ENCODE measurements around the gene ASCC3. TPM values are rescaled to one million over a fixed set of nuclear protein-coding genes. Genes with fewer than 3 reads are reported as not detected.

ASCC3 gene
- total and polyA plus RNA-seq, 2 donors (not counting 3 experiments of a cell fraction or from before 2014, with no cell fraction given) = 15.7 to 57.2 TPM

GRCh38 chr6:100886076-100886475, 4.9 kb upstream of the ASCC3 start:
- no peak overlapping the region for H3K4me2 ChIP-seq (ENCODE audit: insufficient read depth, low read length)
- no peak for FAIRE-seq
- no peaks in the 10 kb centered on the region for H4K20me1 ChIP-seq (replicated peaks; ENCODE audit: control insufficient read depth, extremely low read depth, insufficient read depth, low read length)
- dilution Hi-C loops (cut with MboI; ENCODE audit: extremely low pct_ligation_motif_present, low sequenced_read_pairs) = no loop called here
- BruUV-seq (replicated peaks) = no TSS peak
- H3K79me2 ChIP-seq (ENCODE audit: control insufficient read depth, insufficient read depth, low read length) = no peaks in the 10 kb centered on the region
- ChIA-PET POLR2A (no interaction called here), CTCF (no interaction called here)
- H3K27me3 ChIP-seq (ENCODE audit: control insufficient read depth in 2 of 2, insufficient read depth in 2 of 2, low read length in 2 of 2) = no peaks in the 10 kb centered on the region
- no peak overlapping the region for H3K27ac ChIP-seq (ENCODE audit: insufficient read depth, low read depth, low read length)
- no peaks in the 10 kb centered on the region for H3K9me1 ChIP-seq (replicated peaks; ENCODE audit: control insufficient read depth, extremely low read depth, insufficient read depth, low read length)
- H2AFZ ChIP-seq (ENCODE audit: low read depth, low read length) = no peak overlapping the region
- no peaks in the 10 kb centered on the region for H3K4me1 ChIP-seq (ENCODE audit: control insufficient read depth, extremely low read depth, insufficient read depth, low read length)
- TF ChIP-seq MYC (IDR thresholded peaks at IDR 0.05; ENCODE audit: low read depth, low read length) = no peak
- TF ChIP-seq GATA2 (IDR thresholded peaks at IDR 0.05; ENCODE audit: insufficient read depth, insufficient read length, low read depth, low read length) = no peak
- no peak for TF ChIP-seq FOS (IDR thresholded peaks at IDR 0.05; ENCODE audit: borderline replicate concordance, insufficient read depth, low read length)
- no peak for TF ChIP-seq POLR2AphosphoS5 (IDR thresholded peaks at IDR 0.05; ENCODE audit: insufficient read depth, low read depth, low read length)
- TF ChIP-seq EZH2 (IDR thresholded peaks at IDR 0.05; ENCODE audit: borderline replicate concordance, low read depth, low read length, severe bottlenecking) = no peak
- no peak for TF ChIP-seq POLR2A (IDR thresholded peaks at IDR 0.05; ENCODE audit: low read depth, low read length)
- TF ChIP-seq CTCF (IDR thresholded peaks at IDR 0.05; ENCODE audit: extremely low read depth in 1 of 2, insufficient read depth in 1 of 2, low read depth in 1 of 2, low read length in 2 of 2) = no peak
- TF ChIP-seq JUN (IDR thresholded peaks at IDR 0.05; ENCODE audit: borderline replicate concordance, insufficient read depth, insufficient read length, low read depth) = no peak
- no peak for TF ChIP-seq MAX (IDR thresholded peaks at IDR 0.05; ENCODE audit: insufficient read depth, insufficient read length)
- intact Hi-C loops (cut with micrococcal nuclease) = no loop called here
- H3K4me3 ChIP-seq (replicated peaks in 1 of 3; ENCODE audit: insufficient read depth in 1 of 3, low read depth in 1 of 3, low read length in 3 of 3) = no peak overlapping the region
- H3K36me3 ChIP-seq (ENCODE audit: control insufficient read depth in 2 of 2, extremely low read depth in 1 of 2, insufficient read depth in 2 of 2, low read length in 2 of 2) = no peaks in the 10 kb centered on the region
- no peak overlapping the region for H3K9ac ChIP-seq (replicated peaks; ENCODE audit: extremely low read depth, insufficient read depth, low read length)
- H3K9me3 ChIP-seq (replicated peaks; ENCODE audit: control insufficient read depth, insufficient read depth, low read length) = no peaks in the 10 kb centered on the region
- no peak for DNase-seq (ENCODE audit: low read depth, low spot score)
